Inflammatory macrophage treated with lipopolysaccharide for 4 hours (primary cell): Measurements from ENCODE around the gene HVCN1.

Source experiments
- DNase-seq: peaks from one replicate; pipeline ENCODE4 v3.0.0-alpha.2; 2020

Gene HVCN1

DNA sequence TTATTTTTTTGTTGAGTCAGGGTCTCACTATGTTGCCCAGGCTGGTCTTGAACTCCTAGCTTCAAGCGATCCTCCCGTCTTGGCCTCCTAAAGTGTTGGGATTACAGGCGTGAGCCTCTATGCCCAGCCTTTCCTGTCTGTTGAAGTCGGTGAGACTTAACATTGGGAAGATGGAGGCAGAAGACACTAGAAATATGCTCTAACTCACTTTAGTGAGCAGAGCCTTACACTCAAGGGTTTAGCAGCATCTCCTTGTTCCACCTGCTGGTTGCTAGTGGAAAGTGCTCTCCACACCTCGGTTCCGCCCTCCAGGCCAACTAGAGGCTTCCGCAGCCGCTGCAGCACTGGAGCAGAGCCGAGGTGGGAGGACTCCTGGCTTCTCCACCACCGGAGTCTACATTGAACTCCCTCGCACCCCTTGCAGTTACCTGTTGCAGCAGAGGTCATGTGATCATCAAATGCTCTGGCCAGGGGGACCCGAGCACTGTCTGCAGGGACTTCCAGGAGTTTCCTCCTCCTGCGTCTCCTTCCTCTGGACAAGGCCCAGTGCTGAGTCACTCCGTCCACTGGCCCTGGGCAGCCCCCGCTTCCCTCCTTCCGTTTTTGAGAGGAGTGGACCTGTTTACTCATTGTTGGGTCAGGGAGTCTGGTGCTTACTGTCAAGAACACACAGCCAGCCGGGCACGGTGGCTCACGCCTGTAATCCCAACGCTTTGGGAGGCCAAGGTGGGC is 9.4 kb upstream of the HVCN1 start:
- peak; percentile 93 for DNase-seq

DNA sequence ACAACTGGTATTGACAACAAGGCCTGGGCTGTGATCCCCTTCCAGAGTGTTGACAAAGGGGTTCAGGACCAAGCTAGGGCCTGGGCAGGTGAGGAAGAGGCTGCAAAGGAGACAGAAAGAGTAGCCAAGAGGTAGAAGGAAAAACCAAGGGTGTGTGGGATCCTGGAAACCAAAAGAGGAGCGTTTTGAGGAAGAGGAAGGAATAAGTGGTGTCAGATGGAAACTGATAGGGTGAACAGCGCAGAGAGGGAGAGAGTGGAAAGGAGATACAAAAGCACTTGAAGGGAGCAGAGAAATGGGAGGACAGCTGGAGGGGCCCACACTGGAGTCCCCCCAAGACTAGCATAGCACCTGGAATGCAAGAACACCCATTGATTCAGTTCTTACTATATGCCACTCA is 8.3 kb upstream of the HVCN1 start:
- peak; percentile 79 for DNase-seq

DNA sequence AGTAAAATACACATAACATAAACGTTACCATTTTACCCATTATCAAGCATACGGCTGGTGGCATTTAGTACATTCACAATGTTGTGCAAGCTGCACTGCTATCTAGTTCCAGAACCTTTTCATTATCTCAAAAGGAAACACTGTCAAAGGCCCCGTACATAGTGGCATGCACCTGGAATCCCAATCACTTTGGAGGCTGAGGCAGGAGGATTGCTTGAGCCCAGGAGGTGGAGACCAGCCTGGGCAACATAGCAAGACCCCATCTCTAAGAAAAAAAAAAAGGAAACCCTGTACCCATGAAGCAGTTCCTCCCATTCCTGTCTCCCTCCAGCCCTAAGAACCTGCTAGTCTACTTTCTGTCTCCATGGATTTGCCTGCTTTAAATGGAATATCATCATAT is 7.4 kb upstream of the HVCN1 start:
- DNase-seq = no peak

DNA sequence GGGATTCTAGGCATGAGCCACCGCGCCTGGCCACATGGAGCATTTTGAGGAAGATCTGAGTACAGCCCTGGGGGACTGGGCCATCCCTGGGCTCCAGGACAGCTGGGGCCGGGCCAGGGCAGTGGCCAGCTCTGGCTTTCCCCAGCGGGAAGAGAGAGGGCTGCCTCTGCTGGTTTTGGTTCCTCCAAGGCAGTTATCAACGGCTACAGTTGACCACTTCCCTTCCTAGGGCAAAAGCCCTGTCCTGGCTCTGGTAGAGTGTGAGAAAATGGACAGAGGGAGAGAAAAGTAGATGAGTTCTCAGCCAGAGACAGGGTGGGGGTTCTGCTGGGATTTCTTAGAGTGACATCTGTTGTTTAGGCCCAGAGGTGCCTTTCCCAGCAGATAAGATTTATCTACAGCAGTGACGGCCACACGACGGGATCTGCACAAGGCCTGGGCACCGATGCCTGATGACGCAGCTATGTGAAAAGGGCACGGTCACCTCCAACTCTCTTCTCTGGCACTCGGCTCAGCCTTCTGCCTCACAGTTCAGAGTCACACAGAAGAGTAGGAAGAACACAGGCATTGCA is 5.5 kb upstream of the HVCN1 start:
- DNase-seq = peak; percentile 93

DNA sequence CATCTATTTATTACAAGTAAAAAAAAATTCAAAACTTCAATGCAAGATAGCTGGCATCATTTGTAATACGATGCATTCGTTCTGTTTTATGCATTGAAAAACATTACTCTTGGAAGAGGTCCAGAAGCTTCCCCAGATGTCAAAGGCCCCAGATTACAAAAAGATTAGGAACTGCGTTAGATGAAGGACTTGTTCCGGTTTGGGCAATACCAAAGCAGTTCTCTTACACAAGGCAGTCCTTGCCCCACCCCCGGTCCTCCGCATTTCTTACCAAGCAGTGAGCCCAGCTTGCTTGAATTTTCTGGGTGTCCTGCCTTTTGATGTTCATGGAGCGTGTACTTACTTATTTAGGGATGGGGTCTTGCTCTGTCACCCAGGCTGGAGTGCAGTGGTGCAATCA is 4.8 kb upstream of the HVCN1 start:
- DNase-seq = peak; percentile 92

DNA sequence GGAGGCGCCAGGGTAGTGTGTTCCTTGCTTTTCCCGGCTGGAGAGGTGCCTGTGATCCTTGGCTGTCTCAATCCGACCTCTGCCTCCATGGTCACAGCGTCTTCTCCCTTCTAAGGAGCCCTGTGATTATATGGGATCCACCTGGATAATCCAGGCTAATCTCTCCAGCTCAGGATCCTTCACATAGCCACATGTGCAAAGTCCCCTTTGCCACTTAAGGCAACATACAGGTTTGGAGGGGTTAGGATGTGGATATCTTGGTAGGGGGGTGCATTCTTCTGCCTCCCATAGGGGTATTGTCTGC is 1.2 kb upstream of the HVCN1 start:
- DNase-seq = no peak

DNA sequence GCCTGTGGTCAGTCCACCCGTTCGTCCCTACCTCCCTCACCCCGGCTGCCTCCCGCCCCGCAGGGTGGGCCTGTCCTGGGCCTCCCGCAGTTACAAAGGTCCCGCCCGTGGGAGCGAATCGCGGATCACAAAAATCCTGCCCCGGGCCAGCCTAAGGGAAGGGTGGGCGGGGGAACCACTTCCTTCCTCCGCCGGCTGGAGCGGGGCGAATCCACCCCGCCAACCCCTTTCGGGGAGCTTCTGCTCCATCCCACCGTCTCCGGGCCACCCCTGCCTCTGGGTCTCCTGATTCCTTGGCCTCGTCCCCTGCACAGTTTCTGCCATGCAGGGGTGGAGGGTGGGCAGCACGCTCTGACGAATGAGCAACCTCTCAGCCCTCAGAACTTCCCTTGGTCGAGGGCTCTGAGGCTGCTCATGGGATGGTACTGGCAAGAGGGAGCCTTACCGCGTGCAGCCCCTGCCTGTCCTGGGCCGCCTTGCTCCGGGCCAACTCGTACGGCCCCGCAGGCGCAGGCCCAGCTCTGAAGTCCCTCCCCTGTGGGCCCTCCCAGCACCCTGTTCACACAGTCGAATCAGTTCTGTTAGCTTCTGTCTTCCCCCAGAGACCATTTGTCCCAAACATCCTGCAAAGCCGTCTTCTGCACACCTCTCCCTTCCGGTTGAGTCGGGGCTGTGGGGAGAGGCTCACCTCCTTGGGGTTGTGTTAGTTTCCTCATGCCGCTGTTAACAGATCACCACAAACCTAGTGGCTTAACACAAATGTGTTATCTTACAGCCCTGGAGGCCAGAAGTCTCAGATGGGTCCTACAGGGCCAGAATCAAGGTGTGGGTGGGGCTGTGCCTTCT is 589 bp upstream of the HVCN1 start:
- peak; percentile 64 for DNase-seq

DNA sequence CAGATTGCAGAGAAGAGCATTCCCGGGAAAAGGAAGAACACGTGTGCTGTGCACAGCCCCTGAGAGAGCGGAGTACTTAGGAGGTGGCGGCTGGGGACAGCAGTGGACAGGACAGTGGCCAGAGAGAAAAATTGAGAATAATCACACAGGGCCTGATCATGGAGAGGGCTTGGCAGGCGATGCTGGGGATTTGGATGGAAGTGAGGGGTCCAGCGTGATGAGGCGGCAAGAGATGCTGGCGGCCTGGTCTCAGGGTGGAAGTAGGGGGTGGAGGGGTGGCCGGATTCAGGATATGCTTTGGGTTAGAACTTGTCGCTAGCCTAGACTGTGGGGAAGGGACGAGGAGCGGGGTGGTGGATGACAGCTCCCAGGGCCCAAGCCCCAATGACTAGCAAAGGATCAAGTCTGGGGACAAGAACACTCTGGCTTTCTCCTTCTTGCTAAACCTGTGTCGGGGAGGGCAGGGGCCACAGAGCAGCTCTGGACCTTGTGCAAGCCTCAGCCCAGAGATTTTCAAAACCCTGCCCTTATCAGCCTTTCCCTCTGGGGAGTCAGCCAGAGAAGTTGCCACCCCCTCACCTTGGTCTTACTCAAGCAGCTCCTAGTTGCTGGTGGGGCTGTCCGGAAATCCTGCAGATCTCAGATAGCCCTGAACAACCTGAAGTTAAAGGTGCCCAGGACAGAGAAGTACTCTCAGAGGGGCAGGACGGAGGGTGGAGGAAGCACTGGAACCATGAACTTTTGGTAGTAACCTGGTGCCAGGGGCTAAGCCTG is 1.3 kb downstream of the HVCN1 start:
- DNase-seq = peak; percentile 33

DNA sequence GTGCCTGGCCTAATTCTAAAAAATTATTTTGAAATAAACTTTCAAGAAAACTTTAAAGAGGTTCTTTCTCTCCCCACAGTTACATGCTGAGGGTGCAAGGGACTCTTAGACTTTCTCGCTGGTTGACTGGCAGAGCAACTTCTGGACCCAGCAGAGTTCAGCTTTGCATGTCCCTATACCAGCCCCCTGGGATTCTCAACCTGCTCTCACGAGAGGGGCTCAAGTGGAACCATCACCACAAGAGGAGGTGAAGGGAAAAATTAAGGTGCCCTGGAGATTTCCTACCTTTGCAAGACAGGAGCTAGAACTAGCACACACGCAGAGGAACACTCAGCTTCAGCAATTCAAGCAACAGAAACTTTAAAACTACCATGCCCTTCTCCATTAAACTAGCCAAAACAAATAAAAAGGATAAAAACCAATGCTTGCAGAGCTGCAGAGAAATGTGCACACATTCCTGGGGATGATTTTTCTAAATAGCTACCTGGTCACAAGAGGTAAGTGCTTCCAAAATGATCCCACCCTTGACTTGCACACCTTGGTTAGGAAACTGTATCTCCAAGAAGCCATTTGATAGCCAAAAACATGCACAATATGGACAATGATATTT is 2.5 kb downstream of the HVCN1 start:
- DNase-seq = no peak

DNA sequence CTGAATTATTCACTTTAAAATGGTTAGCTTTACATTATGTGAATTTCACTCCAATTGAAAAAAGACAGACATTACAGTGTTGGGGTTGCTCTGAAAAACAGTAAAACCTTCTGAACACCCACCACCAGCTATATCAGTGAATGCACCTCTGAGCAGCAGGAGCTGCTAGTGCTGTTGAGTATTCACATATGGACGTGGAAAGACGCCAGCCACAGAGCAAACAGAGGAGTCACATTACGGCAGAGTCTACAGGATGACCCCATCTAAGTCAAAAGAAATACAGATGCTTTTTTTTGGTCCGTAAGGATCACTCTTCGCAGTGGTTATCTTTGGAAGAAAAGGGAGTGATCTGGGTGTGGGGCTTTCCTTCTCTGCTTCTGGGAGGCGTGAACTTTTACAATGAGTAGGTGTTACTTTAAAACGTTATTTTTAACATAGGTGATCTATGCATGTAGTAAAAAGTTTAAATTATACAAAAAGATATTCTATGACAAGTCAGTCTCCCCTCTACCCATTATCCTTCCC is 4.5 kb downstream of the HVCN1 start:
- no peak for DNase-seq

DNA sequence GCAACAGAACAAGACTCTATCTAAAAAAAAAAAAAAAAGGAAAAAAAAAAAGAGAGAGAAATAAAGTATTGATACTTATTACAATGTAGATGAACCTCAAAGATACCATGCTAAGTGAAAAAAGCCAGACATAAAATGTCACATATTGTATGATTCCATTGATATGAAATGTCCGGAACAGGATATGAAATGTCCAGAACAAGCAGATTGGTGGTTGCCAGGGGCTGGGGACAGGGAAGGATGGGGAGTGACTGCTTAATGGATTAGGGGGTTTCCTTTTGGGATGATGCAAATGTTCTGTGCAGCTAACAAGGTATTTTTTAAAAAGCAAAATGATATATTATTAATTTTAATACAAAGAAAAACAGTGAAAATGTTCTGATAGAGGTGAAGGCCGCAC is 5.0 kb downstream of the HVCN1 start:
- no peak for DNase-seq

DNA sequence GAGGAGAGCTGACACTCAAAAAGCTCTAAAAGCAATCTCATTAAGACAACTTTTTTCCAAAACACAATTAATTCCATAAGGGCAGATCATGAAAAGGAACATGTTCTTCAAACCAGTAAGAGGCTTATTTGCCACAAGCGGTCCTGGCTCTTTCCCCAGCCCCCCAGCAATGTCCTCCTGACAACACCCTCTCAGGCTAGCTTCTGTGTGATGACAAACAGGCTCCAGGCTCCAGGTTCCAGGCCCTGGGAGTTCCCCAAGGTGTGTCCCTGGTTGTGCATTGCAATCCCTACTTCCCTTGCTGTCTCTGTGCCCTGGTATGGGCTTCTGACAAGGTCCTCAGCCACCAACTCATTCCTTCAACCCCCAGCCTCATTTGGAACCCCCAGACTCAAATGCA is 8.9 kb downstream of the HVCN1 start:
- no peak for DNase-seq

DNA sequence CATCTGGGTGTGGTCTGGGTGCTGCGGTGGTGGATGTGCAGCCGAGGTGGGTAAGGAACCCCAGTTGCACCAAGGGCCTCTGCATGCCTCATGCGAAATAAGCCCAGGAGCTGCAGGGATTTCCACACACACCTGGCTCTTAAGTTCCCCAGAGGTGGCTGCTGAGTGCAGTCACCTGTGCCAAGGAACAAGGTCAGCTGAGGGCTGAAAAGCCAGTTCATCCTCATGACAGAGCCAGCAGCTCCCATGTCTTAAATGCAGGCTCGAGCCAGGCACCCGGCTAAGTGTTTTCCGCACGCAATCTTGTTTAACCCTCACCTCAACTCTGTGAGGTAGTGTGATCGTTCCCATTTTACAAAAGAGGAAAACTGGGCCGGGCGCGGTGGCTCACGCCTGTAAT is 9.7 kb downstream of the HVCN1 start:
- no peak for DNase-seq

DNA sequence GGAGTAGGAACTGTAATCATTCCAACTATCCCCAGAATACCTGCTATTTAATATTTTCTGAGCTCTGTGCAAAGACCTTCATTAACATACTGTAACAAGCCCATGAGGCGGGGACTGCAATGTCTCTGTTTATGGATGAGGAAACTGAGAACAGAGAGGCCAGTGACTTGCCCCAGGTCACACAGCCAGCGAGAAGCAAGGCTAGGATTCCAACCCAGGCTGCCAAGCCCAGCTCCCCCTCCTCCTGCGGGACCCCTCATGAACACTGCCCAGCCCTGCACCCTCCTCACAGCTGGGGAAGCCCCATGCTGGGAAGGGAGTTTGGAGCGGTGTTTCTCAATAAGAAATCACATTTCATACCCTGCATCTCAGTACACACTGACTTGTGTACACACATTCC is 10.9 kb downstream of the HVCN1 start:
- no peak for DNase-seq

DNA sequence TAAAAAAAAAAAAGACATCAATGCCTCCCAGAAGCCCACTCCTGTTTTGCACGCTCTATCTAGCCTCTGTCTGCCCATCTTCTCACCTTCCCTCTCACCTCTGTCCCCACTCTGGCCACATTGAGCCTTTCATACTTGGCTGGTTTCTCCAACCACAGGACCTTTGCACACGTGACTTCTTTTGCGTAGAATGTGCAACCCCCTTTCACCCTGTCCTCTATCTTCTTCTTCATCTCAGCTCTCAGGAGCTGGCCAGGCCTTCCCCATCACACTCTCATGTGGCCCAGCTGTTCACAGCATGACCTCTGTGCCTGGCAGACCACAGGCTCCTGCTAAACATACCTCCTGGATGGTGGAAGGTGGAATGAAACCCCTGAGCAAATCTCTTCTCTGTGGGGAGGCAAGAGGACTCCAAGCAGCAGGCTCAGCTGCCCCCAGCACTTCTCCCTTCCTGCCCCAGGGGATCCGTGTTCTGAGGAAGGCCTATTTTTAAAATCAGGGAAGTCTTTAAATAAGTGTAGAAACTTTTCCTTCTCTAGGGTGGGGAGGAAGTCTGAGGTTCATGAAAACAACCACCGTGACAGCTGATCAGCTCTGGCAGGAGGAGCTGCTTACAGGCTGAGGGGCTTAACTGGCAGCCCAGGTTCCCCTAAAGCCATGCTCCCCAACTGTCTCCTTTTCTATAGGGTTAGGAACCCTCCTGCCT is 11.6 kb downstream of the HVCN1 start:
- DNase-seq = peak; percentile 52

DNA sequence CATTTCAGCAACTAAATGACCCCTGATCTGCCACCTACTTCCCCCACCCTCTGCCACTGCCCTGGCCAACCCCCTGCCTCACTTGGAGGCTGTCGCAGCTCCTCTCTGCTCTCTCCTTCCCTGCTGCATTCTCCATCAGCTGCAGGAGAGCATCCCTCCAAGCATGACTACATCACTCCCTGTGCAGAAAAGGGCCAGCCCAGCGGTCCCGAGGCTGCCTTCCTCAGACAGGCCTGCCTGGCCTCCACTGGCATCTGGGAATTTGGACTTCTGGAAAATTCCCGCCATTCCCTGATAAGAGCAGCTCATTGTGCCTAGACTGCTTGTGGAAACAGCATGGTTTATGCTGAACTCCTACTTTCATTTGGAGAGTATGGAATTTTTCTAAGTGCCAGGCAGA is 12.7 kb downstream of the HVCN1 start:
- DNase-seq = no peak

DNA sequence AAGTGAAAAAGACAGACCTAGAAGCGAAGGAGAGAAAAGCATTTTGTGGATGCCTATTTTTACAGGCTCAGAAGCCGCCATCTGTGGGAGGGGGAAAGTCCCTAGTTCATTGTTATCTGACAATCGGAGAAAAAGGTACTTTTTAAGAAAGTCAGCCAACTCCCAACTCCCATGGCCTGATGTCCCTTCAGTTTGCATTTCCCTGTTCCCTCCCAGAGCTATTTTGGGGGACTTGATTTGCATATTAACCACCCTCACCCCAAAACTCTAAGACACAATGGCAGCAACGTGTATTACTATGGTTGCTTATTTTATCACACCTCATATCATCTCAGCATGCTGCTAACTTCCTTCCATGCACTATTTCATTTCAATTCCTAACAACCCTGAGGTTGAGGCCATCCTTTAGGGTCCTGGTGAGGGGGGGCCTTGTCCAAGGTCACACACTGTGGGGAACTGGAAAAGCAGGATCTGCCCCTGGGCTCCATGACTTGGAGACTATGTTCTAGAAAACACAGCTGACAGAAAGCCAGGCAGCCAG is 18.7 kb downstream of the HVCN1 start:
- DNase-seq = no peak

DNA sequence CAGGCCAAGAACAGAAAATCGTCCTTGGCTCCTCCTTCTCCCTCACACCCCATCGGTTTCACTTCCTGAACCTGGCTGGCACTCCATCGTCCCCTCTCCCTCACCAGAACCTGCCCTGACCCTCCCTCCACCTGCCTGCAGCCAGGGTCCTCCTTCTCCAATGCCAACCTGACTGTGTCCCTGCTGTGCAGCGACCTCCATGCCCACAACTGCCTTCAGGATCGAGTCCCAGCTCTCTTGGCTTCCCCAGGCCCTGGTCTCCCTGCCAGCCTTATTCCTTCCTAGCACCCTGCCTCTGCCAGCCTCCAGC is 19.8 kb downstream of the HVCN1 start:
- DNase-seq = no peak

DNA sequence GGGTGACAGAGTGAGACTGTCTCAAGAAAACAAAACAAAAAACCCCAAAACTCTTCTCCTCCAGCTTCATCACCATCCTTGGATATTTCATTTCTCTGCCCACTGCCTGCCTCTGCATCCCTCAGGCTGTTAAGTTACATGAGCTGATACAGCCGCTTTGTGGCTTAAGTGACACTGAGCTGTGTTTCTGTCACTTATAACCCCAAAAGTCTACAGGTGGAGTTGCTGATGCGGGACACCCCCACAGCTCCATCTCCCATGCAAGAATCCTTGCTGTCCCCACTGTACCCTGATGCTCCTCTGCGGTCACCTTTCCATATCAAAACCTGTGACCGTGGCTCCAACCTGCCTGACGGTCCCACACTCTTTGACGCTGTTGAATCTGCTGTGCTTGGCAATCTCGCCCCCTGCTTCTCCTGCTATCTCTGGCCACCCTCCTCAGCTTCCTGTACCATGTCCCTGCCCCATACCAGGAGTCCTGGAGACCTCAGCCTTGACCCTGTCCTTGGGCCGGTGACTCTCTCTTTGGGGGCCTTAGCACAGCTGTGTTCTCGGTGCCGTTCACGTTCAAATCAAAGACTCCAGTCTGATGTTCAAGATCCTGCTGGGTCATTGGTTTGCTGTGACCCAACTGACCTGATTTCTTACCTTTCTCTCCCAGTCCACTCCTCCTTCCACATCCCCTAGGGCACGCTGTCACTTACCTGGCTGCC is 20.3 kb downstream of the HVCN1 start:
- DNase-seq = no peak

DNA sequence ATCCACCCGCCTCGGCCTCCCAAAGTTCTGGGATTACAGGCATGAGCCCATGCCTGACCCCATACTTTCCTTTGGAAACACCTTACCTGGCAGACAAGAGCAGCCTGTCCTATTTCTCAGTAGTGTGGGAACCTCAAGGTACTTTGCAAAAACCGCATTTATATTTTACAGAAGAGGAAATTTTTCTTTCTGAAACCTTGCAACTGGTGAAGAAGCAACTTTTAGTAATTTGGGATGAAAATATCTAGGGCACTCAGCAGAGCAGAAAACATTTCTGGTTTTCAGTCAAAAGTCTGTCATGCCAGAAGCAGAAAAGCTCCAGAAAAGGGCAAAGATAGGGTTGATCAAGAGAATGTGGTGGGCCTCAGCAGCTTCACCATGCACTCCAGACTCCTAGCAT is 21.2 kb downstream of the HVCN1 start:
- no peak for DNase-seq

DNA sequence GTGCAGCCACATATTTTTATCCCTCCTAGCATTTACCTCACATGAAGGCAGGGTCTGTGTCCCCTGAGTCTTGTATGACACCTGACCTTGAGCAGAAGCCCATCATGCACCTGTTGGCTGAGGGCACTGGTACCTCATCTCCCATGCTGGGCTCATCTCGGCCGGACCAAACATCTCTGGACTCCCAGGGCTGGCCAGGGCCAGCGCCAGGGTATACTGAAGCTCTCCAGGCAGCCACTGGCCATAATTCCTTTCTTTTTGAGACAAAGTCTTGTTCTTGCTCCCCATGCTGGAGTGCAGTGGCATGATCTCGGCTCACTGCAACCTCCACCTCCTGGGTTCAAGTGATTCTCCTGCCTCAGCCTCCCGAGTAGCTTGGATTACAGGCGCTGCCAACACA is 22.0 kb downstream of the HVCN1 start:
- DNase-seq = no peak
